Measurements from ENCODE around the gene MTX2.

The MTX2 gene

GRCh38 chr2:176380341-176380740 is 111.1 kb downstream of the MTX2 start:
- no peak for DNase-seq

GRCh38 chr2:176383100-176383499 is 113.9 kb downstream of the MTX2 start:
- no peak for DNase-seq

GRCh38 chr2:176383836-176384442 is 114.7 kb downstream of the MTX2 start:
- DNase-seq = no peak

- DNase-seq = no peak
These were observed 116.0 kb downstream of the MTX2 start for GRCh38 chr2:176385219-176385759.

- DNase-seq = no peak
These were observed 116.6 kb downstream of the MTX2 start for GRCh38 chr2:176385838-176386237.

Measured in HCEC 1CT (cell line).